ENCODE results near the gene POLR2I. TPM values are rescaled to one million over a fixed set of nuclear protein-coding genes. Genes with fewer than 3 reads are reported as not detected.

The POLR2I gene
- total and polyA plus RNA-seq, 2 of the 13 experiments (the other 11 are each of a cell fraction or from before 2014, with no cell fraction given): 40.5 to 104 TPM

GRCh38 chr19:36120092-36120983 lies 5.7 kb upstream of the POLR2I start (continued):
- TF ChIP-seq E2F1 (CRISPR knock-in tag; IDR thresholded peaks at IDR 0.05) (no peak), ZNF44 (CRISPR knock-in tag; IDR thresholded peaks at IDR 0.05) (no peak), SMARCE1 (IDR thresholded peaks at IDR 0.05; ENCODE audit: borderline replicate concordance) (no peak), AHR (CRISPR knock-in tag; IDR thresholded peaks at IDR 0.05) (no peak; the same call in 1 of the 2 replicates), GZF1 (CRISPR knock-in tag; IDR thresholded peaks at IDR 0.05) (0 out of 2 replicates have a peak, but pooled peaks have one; percentile 11), ARNT (IDR thresholded peaks at IDR 0.05) (no peak), ZNF740 (CRISPR knock-in tag; IDR thresholded peaks at IDR 0.05) (no peak), TRIM24 (CRISPR knock-in tag; IDR thresholded peaks at IDR 0.05) (no peak), ARID4A (CRISPR knock-in tag; IDR thresholded peaks at IDR 0.05; ENCODE audit: borderline replicate concordance) (peak; percentile 94), PHF8 (CRISPR knock-in tag; IDR thresholded peaks at IDR 0.05) (peak; percentile 68)
- TF ChIP-seq, protein P1, sequence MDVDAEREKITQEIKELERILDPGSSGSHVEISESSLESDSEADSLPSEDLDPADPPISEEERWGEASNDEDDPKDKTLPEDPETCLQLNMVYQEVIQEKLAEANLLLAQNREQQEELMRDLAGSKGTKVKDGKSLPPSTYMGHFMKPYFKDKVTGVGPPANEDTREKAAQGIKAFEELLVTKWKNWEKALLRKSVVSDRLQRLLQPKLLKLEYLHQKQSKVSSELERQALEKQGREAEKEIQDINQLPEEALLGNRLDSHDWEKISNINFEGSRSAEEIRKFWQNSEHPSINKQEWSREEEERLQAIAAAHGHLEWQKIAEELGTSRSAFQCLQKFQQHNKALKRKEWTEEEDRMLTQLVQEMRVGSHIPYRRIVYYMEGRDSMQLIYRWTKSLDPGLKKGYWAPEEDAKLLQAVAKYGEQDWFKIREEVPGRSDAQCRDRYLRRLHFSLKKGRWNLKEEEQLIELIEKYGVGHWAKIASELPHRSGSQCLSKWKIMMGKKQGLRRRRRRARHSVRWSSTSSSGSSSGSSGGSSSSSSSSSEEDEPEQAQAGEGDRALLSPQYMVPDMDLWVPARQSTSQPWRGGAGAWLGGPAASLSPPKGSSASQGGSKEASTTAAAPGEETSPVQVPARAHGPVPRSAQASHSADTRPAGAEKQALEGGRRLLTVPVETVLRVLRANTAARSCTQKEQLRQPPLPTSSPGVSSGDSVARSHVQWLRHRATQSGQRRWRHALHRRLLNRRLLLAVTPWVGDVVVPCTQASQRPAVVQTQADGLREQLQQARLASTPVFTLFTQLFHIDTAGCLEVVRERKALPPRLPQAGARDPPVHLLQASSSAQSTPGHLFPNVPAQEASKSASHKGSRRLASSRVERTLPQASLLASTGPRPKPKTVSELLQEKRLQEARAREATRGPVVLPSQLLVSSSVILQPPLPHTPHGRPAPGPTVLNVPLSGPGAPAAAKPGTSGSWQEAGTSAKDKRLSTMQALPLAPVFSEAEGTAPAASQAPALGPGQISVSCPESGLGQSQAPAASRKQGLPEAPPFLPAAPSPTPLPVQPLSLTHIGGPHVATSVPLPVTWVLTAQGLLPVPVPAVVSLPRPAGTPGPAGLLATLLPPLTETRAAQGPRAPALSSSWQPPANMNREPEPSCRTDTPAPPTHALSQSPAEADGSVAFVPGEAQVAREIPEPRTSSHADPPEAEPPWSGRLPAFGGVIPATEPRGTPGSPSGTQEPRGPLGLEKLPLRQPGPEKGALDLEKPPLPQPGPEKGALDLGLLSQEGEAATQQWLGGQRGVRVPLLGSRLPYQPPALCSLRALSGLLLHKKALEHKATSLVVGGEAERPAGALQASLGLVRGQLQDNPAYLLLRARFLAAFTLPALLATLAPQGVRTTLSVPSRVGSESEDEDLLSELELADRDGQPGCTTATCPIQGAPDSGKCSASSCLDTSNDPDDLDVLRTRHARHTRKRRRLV (CRISPR knock-in tag; IDR thresholded peaks at IDR 0.05): peak; percentile 82
- TF ChIP-seq, protein P2, sequence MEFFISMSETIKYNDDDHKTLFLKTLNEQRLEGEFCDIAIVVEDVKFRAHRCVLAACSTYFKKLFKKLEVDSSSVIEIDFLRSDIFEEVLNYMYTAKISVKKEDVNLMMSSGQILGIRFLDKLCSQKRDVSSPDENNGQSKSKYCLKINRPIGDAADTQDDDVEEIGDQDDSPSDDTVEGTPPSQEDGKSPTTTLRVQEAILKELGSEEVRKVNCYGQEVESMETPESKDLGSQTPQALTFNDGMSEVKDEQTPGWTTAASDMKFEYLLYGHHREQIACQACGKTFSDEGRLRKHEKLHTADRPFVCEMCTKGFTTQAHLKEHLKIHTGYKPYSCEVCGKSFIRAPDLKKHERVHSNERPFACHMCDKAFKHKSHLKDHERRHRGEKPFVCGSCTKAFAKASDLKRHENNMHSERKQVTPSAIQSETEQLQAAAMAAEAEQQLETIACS (CRISPR knock-in tag; IDR thresholded peaks at IDR 0.05): no peak
- TF ChIP-seq, protein P3, sequence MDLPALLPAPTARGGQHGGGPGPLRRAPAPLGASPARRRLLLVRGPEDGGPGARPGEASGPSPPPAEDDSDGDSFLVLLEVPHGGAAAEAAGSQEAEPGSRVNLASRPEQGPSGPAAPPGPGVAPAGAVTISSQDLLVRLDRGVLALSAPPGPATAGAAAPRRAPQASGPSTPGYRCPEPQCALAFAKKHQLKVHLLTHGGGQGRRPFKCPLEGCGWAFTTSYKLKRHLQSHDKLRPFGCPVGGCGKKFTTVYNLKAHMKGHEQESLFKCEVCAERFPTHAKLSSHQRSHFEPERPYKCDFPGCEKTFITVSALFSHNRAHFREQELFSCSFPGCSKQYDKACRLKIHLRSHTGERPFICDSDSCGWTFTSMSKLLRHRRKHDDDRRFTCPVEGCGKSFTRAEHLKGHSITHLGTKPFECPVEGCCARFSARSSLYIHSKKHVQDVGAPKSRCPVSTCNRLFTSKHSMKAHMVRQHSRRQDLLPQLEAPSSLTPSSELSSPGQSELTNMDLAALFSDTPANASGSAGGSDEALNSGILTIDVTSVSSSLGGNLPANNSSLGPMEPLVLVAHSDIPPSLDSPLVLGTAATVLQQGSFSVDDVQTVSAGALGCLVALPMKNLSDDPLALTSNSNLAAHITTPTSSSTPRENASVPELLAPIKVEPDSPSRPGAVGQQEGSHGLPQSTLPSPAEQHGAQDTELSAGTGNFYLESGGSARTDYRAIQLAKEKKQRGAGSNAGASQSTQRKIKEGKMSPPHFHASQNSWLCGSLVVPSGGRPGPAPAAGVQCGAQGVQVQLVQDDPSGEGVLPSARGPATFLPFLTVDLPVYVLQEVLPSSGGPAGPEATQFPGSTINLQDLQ (CRISPR knock-in tag; IDR thresholded peaks at IDR 0.05): no peak
